ENCODE data around the gene JMJD6.
"Not testable (repeated sequence)": the region's sequence is repeated elsewhere in the genome, so short reads cannot be mapped to it uniquely, and the experiment has no call there.

JMJD6 gene

DNA sequence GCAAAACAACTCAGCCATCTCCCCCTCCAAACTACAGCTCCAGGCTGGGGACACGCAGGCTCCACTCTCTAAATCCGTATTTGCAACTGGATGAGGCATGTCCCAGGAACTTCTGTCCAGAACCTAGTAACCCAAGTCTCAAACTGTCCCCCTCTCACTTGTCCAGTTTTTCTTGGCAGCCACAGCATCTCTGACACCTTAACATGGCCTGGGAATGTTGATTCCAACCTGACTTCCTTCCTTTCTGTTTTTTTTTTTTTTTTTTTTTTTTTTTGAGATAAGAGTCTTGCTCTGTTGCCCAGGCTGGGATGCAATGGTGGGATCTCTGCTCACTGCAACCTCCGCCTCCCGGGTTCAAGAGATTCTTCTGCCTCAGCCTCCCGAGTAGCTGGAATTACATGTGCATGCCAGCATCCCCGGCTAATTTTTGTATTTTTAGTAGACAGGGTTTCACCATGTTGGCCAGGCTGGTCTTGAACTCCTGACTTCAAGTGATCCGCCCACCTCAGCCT lies 27.9 kb downstream of the JMJD6 start:
- H3K9me3 ChIP-seq (ENCODE audit: control insufficient read depth, low read length), result not testable (repeated sequence)

DNA sequence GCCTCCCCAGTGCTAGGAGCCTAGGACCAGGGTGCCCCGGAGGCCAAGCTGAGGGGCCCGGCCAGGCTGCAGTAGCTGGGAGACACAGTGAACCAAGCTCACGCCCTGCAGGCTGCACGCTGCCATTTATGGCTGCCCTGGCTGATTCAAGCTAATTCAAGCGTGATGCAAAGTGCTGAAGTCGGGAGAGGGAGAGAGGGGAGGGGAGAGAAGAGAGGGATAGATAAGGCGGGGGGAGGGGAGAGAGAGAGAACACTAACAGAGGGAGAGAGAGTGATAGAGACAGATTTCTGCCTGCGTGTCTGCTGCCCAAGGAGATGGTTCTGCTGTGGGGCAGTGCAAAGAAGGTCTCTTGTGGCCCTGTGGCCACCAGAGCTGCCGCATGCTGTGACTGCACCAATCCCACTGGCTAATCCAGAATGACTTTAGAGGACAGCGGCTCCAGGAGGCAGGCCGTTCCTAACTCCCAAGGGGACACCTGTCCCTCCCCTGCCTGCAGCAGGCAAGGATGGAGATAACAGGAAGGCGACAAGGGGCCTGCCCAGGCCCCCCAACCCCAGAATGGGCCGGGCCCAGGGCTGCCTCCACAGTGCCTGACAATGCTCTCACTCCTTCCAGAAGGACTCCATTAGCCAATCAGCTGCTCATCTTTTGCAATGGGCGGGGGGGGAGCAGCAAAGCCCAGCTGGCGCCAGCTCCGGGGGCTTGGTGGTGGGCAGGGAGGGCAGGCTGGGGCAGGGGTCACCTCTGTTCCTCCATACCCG lies 28.5 kb downstream of the JMJD6 start:
- Histone ChIP-seq H3K9me3 (ENCODE audit: control insufficient read depth, low read length) (no peaks in the 10 kb centered on the region), H3K36me3 (ENCODE audit: control insufficient read depth, insufficient read depth, low read length) (no peaks in the 10 kb centered on the region), H3K9ac (ENCODE audit: low read length) (no peak overlapping the region), H3K4me3 (ENCODE audit: low read length) (no peak overlapping the region), H3K27me3 (ENCODE audit: control insufficient read depth, insufficient read depth, low read length) (no peaks in the 10 kb centered on the region), H3K4me1 (ENCODE audit: control insufficient read depth, insufficient read depth, low read length) (peaks cover 6% of the 10 kb centered on the region)

More for the DNA sequence above, 27.9 kb downstream of the JMJD6 start:
- not testable (repeated sequence) for H3K27me3 ChIP-seq (ENCODE audit: control insufficient read depth, insufficient read depth, low read length); H3K4me3 ChIP-seq (ENCODE audit: low read length); H3K36me3 ChIP-seq (ENCODE audit: control insufficient read depth, insufficient read depth, low read length); H3K9ac ChIP-seq (ENCODE audit: low read length); H3K4me1 ChIP-seq (ENCODE audit: control insufficient read depth, insufficient read depth, low read length)

DNA sequence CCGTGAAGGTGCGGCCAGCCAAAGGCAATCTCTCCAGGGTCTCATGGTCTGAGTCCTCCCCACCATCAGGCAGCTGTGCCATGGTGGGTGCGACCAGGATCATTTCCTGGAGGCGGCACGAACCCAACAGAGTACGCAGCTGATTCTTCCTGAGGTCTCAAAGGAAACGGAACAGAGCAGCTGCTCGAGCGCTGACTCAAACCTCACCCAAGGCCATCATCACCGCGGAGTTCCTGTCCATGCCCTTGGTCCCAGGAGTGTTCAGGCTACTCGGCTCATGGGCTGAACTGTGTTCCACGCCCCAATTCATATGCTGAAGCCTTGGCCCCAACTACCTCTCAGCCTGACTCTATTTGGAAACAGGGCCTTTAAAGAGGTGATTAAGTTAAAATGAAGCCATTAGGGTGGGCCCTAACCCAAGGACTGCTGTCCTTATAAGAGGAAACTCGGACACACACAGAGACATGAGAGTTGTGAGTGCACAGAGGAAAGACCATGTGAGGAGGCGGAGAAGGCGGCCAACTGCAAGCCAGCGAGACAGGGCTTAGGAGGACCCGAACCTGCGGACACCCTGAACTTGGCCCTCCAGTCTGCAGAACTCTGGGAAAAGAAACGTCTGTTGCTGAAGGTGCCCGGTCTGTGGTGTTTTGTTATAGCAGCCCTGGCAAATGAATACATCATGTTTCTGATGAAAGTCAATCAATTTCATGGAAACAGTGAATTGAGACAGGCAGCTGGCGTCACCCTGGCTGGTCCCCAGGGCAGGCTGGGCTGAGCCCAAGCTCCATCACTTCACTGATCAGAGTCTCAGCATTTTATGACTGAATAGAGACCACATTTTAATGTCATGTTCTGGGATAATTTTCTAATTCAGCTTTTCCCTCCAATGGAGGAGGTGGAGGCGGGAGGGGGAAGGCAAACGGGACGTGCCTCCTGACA lies 29.4 kb downstream of the JMJD6 start:
- Histone ChIP-seq H3K36me3 (ENCODE audit: control insufficient read depth, insufficient read depth, low read length) (no peaks in the 10 kb centered on the region), H3K4me1 (ENCODE audit: control insufficient read depth, insufficient read depth, low read length) (peaks cover 6% of the 10 kb centered on the region), H3K27me3 (ENCODE audit: control insufficient read depth, insufficient read depth, low read length) (no peaks in the 10 kb centered on the region), H3K9ac (ENCODE audit: low read length) (no peak overlapping the region), H3K9me3 (ENCODE audit: control insufficient read depth, low read length) (no peaks in the 10 kb centered on the region), H3K4me3 (ENCODE audit: low read length) (no peak overlapping the region)

- no peaks in the 10 kb centered on the region for H3K4me1 ChIP-seq (ENCODE audit: control insufficient read depth, insufficient read depth, low read length)
- H3K9ac ChIP-seq (ENCODE audit: low read length), result no peak overlapping the region
- H3K9me3 ChIP-seq (ENCODE audit: control insufficient read depth, low read length), result no peaks in the 10 kb centered on the region
- H3K36me3 ChIP-seq (ENCODE audit: control insufficient read depth, insufficient read depth, low read length), result no peaks in the 10 kb centered on the region
- H3K4me3 ChIP-seq (ENCODE audit: low read length), result no peak overlapping the region
- H3K27me3 ChIP-seq (ENCODE audit: control insufficient read depth, insufficient read depth, low read length), result no peaks in the 10 kb centered on the region
Measured at GRCh38 chr17:76695059-76695831, 31.2 kb downstream of the JMJD6 start.

GRCh38 chr17:76691379-76692191 lies 34.8 kb downstream of the JMJD6 start:
- Histone ChIP-seq H3K27me3 (ENCODE audit: control insufficient read depth, insufficient read depth, low read length) (no peaks in the 10 kb centered on the region), H3K9ac (ENCODE audit: low read length) (no peak overlapping the region), H3K36me3 (ENCODE audit: control insufficient read depth, insufficient read depth, low read length) (no peaks in the 10 kb centered on the region), H3K4me1 (ENCODE audit: control insufficient read depth, insufficient read depth, low read length) (peaks cover 7% of the 10 kb centered on the region), H3K9me3 (ENCODE audit: control insufficient read depth, low read length) (no peaks in the 10 kb centered on the region), H3K4me3 (ENCODE audit: low read length) (no peak overlapping the region)

GRCh38 chr17:76690596-76691280 lies 35.7 kb downstream of the JMJD6 start:
- peaks cover 8% of the 10 kb centered on the region for H3K4me1 ChIP-seq (ENCODE audit: control insufficient read depth, insufficient read depth, low read length)

GRCh38 chr17:76689859-76690258 lies 36.5 kb downstream of the JMJD6 start:
- Histone ChIP-seq H3K9ac (ENCODE audit: low read length) (no peak overlapping the region), H3K4me1 (ENCODE audit: control insufficient read depth, insufficient read depth, low read length) (peaks cover 12% of the 10 kb centered on the region), H3K4me3 (ENCODE audit: low read length) (no peak overlapping the region), H3K27me3 (ENCODE audit: control insufficient read depth, insufficient read depth, low read length) (no peaks in the 10 kb centered on the region), H3K9me3 (ENCODE audit: control insufficient read depth, low read length) (no peaks in the 10 kb centered on the region), H3K36me3 (ENCODE audit: control insufficient read depth, insufficient read depth, low read length) (no peaks in the 10 kb centered on the region)

More at GRCh38 chr17:76690596-76691280, 35.7 kb downstream of the JMJD6 start:
- Histone ChIP-seq H3K36me3 (ENCODE audit: control insufficient read depth, insufficient read depth, low read length) (no peaks in the 10 kb centered on the region), H3K9ac (ENCODE audit: low read length) (no peak overlapping the region), H3K9me3 (ENCODE audit: control insufficient read depth, low read length) (no peaks in the 10 kb centered on the region), H3K4me3 (ENCODE audit: low read length) (no peak overlapping the region), H3K27me3 (ENCODE audit: control insufficient read depth, insufficient read depth, low read length) (no peaks in the 10 kb centered on the region)

GRCh38 chr17:76688165-76688622 lies 38.2 kb downstream of the JMJD6 start:
- peaks cover 12% of the 10 kb centered on the region for H3K4me1 ChIP-seq (ENCODE audit: control insufficient read depth, insufficient read depth, low read length)
- no peaks in the 10 kb centered on the region for H3K27me3 ChIP-seq (ENCODE audit: control insufficient read depth, insufficient read depth, low read length)
- no peaks in the 10 kb centered on the region for H3K9me3 ChIP-seq (ENCODE audit: control insufficient read depth, low read length)
- no peaks in the 10 kb centered on the region for H3K36me3 ChIP-seq (ENCODE audit: control insufficient read depth, insufficient read depth, low read length)
- peak overlapping the region; percentile 24 for H3K9ac ChIP-seq (ENCODE audit: low read length)
- no peak overlapping the region for H3K4me3 ChIP-seq (ENCODE audit: low read length)

DNA sequence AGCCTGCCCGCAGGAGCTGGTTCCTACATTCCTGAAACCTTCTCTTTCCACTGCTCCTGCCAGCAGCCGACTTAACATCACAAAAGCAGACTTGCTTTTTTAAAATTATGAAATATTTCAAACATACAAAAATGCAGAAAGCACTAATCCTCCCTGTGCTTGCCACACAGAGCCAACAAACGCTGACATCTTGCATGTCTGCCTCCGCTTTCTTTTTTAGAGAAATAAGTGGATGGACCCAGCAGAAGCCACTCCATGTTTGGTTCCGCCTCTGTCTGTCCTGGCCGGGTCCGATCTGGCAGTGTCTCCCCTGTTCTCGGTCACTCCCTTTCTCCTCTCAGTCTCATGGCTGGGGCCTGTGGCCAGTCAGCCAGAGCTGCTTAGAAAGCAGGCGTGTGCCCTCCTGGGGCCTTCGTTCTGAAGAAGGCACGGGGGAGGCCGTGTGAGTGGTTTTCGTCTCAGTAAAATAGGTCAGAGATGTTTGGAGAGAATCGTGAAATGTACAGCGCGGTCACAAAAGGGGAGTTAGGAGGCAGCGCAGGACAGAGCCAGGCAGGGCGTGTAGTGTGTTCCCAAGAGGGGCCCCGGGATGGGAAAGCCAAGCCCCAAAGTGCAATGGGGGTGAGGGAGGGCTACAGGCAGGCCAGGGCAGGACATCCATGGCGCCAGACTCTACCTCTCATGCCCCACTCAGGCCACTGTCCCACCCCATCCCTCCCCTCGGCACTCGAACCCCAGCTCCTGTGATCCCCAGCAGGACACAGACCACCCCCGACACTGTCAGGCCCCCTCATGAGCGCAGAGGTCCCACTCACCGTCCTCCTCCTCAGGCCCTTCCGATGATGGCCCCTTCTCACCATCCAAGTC lies 38.9 kb downstream of the JMJD6 start:
- peak overlapping the region; percentile 24 for H3K9ac ChIP-seq (ENCODE audit: low read length)
- no peaks in the 10 kb centered on the region for H3K36me3 ChIP-seq (ENCODE audit: control insufficient read depth, insufficient read depth, low read length)
- no peaks in the 10 kb centered on the region for H3K27me3 ChIP-seq (ENCODE audit: control insufficient read depth, insufficient read depth, low read length)
- H3K4me1 ChIP-seq (ENCODE audit: control insufficient read depth, insufficient read depth, low read length), result peaks cover 12% of the 10 kb centered on the region
- H3K4me3 ChIP-seq (ENCODE audit: low read length), result no peak overlapping the region
- H3K9me3 ChIP-seq (ENCODE audit: control insufficient read depth, low read length), result no peaks in the 10 kb centered on the region

Measured in mucosa of stomach (tissue), 1 donor.